Heart left ventricle (tissue), 16 donors: ENCODE data around the gene CPA5. TPM values are rescaled to one million over a fixed set of nuclear protein-coding genes. Genes with fewer than 3 reads are reported as not detected.

Source experiments
- ATAC-seq, 4 donors: fragments of 200-7000 bp; cut with Tn5 transposase; one replicate each; pipeline ENCODE4 v1.9.1; 2020 to 2022; ENCODE audit warnings: moderate library complexity in 4 of 4, mild to moderate bottlenecking in 3 of 4, moderate number of reproducible peaks in 1 of 4
- DNase-seq, 5 donors: peaks; one replicate each; pipeline ENCODE4 v3.0.0-alpha.2; 2020
- H3K27ac ChIP-seq, 12 donors: fragments of 200-600 bp; sonication (generic) in 4 of 12; one replicate each; pipeline versions ENCODE4 v1.5.0 to v1.8.0; 2016 to 2022; ENCODE audit warnings: mild to moderate bottlenecking in 2 of 12
- H3K27me3 ChIP-seq, 9 donors: fragments of 200-600 bp; sonication (generic) in 2 of 9; one replicate each; pipeline versions ENCODE4 v1.5.1 to v1.8.0; 2016 to 2022; ENCODE audit warnings: mild to moderate bottlenecking in 3 of 9
- H3K36me3 ChIP-seq, 9 donors: fragments of 200-600 bp; sonication (generic) in 2 of 9; one replicate each; pipeline versions ENCODE4 v1.5.0 to v1.8.0; 2018 to 2022; ENCODE audit warnings: mild to moderate bottlenecking in 2 of 9
- H3K4me1 ChIP-seq, 12 donors: fragments of 200-600 bp; sonication (generic) in 4 of 12; one replicate each; pipeline versions ENCODE4 v1.5.0 to v1.8.0; 2016 to 2022; ENCODE audit warnings: mild to moderate bottlenecking in 3 of 12
- H3K4me3 ChIP-seq, 12 donors: fragments of 200-600 bp; sonication (generic) in 4 of 12; one replicate each; pipeline versions ENCODE4 v1.5.0 to v1.8.0; 2017 to 2022; ENCODE audit warnings: mild to moderate bottlenecking in 9 of 12, moderate library complexity in 4 of 12
- H3K9me3 ChIP-seq, 12 donors: fragments of 200-600 bp; sonication (generic) in 4 of 12; one replicate each; pipeline versions ENCODE4 v1.5.0 to v1.8.0; 2016 to 2022; ENCODE audit warnings: mild to moderate bottlenecking in 1 of 12
- POLR2A ChIP-seq, 2 donors: fragments of 450-650 bp; IDR thresholded peaks; one replicate each; pipeline ENCODE4 v1.6.1; 2017; ENCODE audit warnings: antibody characterized with exemption in 2 of 2, mild to moderate bottlenecking in 2 of 2, moderate library complexity in 2 of 2
- WGBS, 4 donors: extraction: QIAGEN DNeasy Blood & Tissue Kit in 2 of 4; methylation state at CpG; one replicate each; pipeline versions ENCODE4 v1.1.5 to v1.1.7; 2013 to 2018; 5-methylcytosine and 5-hydroxymethylcytosine counted together
- intact Hi-C, 10 donors: fragments of 100-400 bp; cut with DNase I; formaldehyde crosslinking; loops; one replicate each; pipeline versions ENCODE4 v1.11.1 to v1.14.2; 2022
- polyA plus RNA-seq, 2 donors: library from polyadenylated mRNA; stranded (reverse); fragments of 200-250 nt; gene quantifications; one replicate each; pipeline ENCODE4 v1.2.3, GENCODE V29; 2013
- total RNA-seq, 9 donors: library from RNA; depleted of rRNA in 2 of 9; stranded (reverse); fragments of >200 nt in 2 of 9; fragmentation: NEBNext Ultra II Directional in 3 of 9; extraction: Animal tissue kit (Norgen Biotek cat#: 25700) in 3 of 9; gene quantifications; one replicate each; pipeline versions ENCODE4 v1.1.0 to v1.2.4, GENCODE V29; 2016 to 2023
- TF ChIP-seq, protein P1 (sequence below), 12 donors: fragments of 200-600 bp; sonication (generic) in 4 of 12; IDR thresholded peaks; one replicate each; pipeline versions ENCODE4 v1.5.0 to v1.8.0; 2018 to 2022; ENCODE audit warnings: antibody characterized with exemption in 12 of 12, mild to moderate bottlenecking in 5 of 12
- donor health status: ischemic (EF 13 %, LVEDD 7.1; RV severe dilation, severe dysfunction).
- donor health status: healthy with polysubstance abuse.
- donor health status: DM: no; HTN: yes; CAD: no.
- donor health status: DM: no; HTN: no; CAD: no.
- donor health status: ischemic (EF 25% LVEDD 6.9; RV normal size, moderate dysfunction).
- donor health status: ischemic (EF 25% LVEDD 5.7; RV mildly dilated, moderate dysfunction).
- donor health status: healthy.
- donor health status: DM: yes; HTN: yes; CAD: no.
- donor health status: ischemic (EF 35%, LVEDD 5.7; RV mildly dilated, moderate dysfunction).
- donor health status: nonischemic (EF 11% LVEDD 7.7; RV severe dilation, severe dysfunction).
- donor health status: DM: yes; HTN: yes; CAD: no.
- donor health status: PGD.
- donor health status: ischemic (EF 29% LVEDD 5.4; RV normal size, mild dysfunction).
- donor health status: nonischemic (EF 23%, LVEDD 6.1; RV moderate dilation, normal function).

CPA5 gene
- total and polyA plus RNA-seq, 11 donors: not detected

DNA sequence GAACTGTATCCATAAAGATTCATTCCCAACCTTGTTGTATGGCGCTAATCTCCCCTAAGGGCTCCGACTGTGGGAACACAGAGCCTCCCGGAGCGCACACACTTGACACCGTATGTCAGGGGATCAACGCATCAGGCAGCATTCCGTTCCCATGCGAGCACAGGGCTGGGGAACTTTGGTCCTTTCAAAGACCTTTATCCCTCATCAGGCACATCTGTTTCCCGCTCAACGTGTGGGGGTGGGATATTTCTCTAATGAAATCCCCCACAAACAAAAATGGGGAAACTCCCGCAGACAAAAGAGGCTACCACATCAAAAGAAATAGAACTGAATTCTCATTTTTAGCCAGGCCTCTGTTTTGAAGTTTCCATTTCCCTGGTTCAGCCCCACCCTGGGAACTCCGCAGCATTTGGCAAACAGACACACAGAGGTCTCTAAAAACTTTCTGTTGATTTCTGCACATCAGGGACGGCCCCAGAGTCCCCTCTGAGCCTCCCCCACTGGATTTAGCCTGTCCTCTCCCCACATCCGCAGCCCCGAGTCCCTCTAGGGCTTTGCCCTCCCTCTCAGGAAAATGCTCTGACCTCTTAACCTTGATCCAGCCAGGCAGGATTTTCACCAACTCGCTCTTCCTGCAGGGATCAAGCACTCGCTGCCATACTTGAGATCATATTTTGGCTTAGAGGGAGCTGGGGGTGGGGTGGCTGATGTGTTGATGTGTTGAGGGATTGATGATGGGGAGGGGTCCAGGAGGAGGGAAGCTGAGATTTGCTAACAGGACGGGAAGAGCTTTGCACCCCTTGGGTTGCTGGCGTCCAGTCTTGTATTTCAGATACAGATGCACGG is 6.6 kb downstream of the CPA5 start:
- intact Hi-C loops: loop anchor here in 1 of 10 donors (5.0 kb wide), 1 partner anchor 79 kb away; no protein-coding TSS in a partner anchor
- peak in 3 of 5 donors; percentile 26 to 65 (median 46) for DNase-seq
- Histone ChIP-seq H3K4me1 (peaks cover 0 to 28% (median 9%) of the 10 kb centered on the region in 12 donors), H3K27me3 (peaks cover 0 to 4% (median 0%) of the 10 kb centered on the region in 9 donors), H3K36me3 (no peaks in the 10 kb centered on the region), H3K4me3 (no peak overlapping the region), H3K27ac (peak overlapping the region in 11 of 12 donors; percentile 31 to 83 (median 55)), H3K9me3 (no peaks in the 10 kb centered on the region)
- TF ChIP-seq, protein P1, sequence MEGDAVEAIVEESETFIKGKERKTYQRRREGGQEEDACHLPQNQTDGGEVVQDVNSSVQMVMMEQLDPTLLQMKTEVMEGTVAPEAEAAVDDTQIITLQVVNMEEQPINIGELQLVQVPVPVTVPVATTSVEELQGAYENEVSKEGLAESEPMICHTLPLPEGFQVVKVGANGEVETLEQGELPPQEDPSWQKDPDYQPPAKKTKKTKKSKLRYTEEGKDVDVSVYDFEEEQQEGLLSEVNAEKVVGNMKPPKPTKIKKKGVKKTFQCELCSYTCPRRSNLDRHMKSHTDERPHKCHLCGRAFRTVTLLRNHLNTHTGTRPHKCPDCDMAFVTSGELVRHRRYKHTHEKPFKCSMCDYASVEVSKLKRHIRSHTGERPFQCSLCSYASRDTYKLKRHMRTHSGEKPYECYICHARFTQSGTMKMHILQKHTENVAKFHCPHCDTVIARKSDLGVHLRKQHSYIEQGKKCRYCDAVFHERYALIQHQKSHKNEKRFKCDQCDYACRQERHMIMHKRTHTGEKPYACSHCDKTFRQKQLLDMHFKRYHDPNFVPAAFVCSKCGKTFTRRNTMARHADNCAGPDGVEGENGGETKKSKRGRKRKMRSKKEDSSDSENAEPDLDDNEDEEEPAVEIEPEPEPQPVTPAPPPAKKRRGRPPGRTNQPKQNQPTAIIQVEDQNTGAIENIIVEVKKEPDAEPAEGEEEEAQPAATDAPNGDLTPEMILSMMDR (IDR thresholded peaks at IDR 0.05): no peak
- TF ChIP-seq POLR2A (IDR thresholded peaks at IDR 0.05): no peak
- peak in 3 of 4 donors; percentile 31 to 48 (median 41) for ATAC-seq
- 38 to 54% (median 49%) methylated on average over 20 of the region's 20 CpGs for WGBS, 4 donors

DNA sequence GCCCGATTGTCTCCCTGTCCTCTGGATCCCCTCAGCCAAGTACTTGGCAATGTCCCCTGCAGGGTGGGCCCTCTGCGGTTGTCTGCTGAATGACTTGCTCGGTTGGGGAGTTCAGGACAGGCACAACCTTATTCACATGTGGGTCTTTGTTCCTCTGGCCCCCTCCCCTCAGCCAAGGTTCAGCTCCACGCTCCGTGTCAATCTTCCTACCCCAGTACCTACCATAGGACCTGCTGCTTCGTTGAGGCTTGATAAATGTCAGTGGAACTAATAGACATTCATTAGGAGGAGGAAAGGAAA is 7.1 kb downstream of the CPA5 start:
- Histone ChIP-seq H3K27me3 (no peaks in the 10 kb centered on the region), H3K4me1 (peaks cover 0 to 33% (median 14%) of the 10 kb centered on the region in 12 donors), H3K9me3 (no peaks in the 10 kb centered on the region), H3K27ac (peak overlapping the region in 10 of 12 donors; percentile 31 to 83 (median 58)), H3K36me3 (no peaks in the 10 kb centered on the region), H3K4me3 (no peak overlapping the region)
- 47 to 52% (median 48%) methylated on average over 6 of the region's 6 CpGs for WGBS, 4 donors
- DNase-seq (no peak), ATAC-seq (peak in 1 of 4 donors; percentile 4)
- intact Hi-C loops: loop anchor here in 1 of 10 donors (5.0 kb wide), 1 partner anchor 79 kb away; no protein-coding TSS in a partner anchor
- TF ChIP-seq POLR2A (IDR thresholded peaks at IDR 0.05): no peak
- TF ChIP-seq, protein P1 (IDR thresholded peaks at IDR 0.05): no peak

DNA sequence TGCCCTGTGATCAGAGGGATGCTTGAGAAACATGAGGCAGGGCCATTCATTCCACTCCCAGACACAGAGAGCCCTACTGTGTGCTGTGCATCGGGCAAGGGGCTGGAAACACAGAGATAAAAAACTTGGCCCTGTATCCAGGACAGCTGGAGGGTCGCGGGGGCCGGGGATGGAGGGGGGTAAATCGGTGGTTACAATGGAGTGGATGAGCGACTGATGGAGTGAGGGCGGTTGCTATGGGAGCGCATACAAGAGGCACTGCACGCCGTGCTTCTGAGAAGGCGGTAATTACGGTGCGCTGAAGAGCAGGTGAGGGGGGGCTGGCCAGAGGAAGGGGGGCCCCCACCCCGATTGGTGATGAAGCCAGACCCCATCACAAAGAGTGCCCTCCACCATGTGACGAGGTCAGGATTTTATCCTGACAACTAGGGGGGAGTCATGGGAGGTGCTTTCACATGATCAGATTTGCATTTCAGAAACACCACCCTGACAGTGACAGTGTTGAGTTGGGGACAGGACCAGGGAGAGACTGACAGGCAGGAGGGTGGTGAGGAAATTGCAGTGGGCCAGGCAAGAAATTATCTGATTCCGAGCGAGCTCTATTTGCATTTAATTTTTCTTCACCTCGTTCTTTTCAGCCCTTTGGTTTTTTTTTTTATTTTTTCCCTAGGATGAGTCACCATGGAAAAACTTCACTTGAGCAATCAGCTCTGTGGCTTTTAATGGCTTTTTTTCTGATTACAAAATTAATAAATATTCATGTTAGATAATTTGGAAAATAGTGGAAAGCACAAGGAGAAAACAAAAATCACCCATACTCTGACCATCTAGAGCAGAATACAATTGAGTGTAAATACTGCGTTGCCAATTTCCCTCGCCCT is 7.8 kb downstream of the CPA5 start:
- Histone ChIP-seq H3K4me3 (peak overlapping the region in 2 of 12 donors; percentile 16 to 18), H3K4me1 (peaks cover 0 to 34% (median 16%) of the 10 kb centered on the region in 12 donors), H3K36me3 (no peaks in the 10 kb centered on the region), H3K27ac (peak overlapping the region in 10 of 12 donors; percentile 31 to 83 (median 58)), H3K9me3 (no peaks in the 10 kb centered on the region), H3K27me3 (no peaks in the 10 kb centered on the region)
- ATAC-seq (no peak), DNase-seq (no peak)
- intact Hi-C loops: loop anchor here in 1 of 10 donors (5.0 kb wide), 1 partner anchor 80 kb away; no protein-coding TSS in a partner anchor
- no peak for TF ChIP-seq POLR2A (IDR thresholded peaks at IDR 0.05)
- TF ChIP-seq, protein P1 (IDR thresholded peaks at IDR 0.05): no peak
- WGBS, 4 donors: 46 to 70% (median 51%) methylated on average over 20 of the region's 20 CpGs
